ENCODE measurements around the gene MAP3K15.
A peak's percentile ranks its signal among the peaks of the same experiment; 100 is the strongest.
"Not testable (repeated sequence)": the region's sequence is repeated elsewhere in the genome, so short reads cannot be mapped to it uniquely, and the experiment has no call there.

The MAP3K15 gene

DNA sequence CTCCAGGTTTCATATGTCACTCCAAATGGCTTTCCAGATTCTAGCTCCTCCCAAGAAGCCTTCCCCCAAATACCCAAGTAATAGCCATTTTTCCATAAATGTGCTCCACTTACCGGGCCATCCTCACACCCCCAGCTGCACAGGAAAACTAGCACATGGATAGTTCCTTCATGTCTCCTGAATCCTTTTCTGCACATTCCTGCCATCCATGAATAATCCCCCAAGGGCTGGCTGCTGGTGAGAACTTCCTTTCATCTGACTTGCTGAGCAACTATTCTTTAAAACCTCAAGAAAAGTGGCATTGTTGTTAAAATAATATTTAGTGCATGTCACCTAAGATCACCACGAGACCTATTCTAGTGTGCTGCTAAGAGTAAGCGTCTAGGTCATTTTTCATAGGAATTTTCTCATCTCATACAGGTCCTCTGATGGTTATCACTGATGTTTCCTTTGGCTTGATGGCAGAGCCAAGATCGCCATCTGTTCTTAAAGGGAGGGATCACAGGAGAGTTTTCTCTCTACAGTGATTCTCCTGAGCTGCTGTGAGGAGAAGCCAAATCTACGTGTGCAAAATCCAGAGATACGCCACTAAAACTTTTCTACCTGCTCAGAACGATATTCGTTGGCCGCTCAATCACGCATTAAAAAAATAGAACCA is 71.3 kb downstream of the MAP3K15 start:
- DNase-seq: no peak
- intact Hi-C loops (cut with DNase I): no loop called here

DNA sequence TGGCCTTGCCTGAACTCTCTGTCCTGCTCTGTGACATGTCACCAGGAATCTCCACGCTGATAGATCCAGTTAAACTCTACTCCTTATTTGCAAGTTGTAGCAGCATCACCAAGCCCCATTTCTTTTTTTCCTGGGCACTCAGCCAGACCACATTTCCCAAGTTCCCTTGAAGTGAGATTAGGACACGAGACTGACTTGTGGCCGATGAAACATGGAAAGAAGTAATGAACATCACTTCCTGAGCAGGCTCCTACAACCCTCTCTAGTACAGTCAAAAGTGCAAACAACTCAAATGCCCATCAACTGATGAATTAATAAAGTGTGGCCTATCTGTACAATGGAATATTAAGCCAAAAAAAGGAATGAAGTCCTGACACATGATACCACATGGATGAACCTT is 74.6 kb downstream of the MAP3K15 start:
- intact Hi-C loops (cut with DNase I): no loop called here
- DNase-seq: peak in 1 of 10 donors; percentile 52

DNA sequence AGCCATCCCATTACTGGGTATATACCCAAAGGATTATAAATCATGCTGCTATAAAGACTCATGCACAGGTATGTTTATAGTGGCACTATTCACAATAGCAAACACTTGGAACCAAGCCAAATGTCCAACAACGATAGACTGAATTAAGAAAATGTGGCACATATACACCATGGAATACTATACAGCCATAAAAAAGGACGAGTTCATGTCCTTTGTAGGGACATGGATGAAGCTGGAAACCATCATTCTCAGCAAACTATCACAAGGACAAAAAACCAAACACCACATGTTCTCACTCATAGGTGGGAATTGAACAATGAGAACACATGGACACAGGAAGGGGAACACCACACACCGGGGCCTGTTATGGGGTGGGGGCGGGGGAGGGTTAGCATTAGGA is 92.6 kb downstream of the MAP3K15 start:
- DNase-seq; intact Hi-C loops (cut with DNase I): not testable (repeated sequence)

DNA sequence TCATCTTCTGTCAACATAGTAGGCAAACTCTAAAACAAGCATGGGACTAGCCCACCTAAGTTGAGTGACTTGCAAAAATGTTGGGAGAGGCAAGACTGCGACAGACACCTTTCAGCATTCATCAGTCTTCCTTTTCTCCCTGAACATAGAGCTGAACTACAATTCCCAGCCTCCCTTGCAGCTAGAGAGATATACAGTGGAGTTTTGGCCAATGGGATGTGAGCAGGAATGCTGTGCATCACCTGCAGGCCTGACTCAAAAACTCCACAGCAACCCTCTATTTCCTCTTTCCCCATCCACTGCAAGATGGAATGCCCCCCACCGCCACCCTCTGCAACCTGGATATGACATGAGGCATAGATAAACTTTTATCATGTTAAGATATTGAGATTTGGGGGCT is 105.0 kb downstream of the MAP3K15 start:
- no peak for DNase-seq
- intact Hi-C loops (cut with DNase I): no loop called here

DNA sequence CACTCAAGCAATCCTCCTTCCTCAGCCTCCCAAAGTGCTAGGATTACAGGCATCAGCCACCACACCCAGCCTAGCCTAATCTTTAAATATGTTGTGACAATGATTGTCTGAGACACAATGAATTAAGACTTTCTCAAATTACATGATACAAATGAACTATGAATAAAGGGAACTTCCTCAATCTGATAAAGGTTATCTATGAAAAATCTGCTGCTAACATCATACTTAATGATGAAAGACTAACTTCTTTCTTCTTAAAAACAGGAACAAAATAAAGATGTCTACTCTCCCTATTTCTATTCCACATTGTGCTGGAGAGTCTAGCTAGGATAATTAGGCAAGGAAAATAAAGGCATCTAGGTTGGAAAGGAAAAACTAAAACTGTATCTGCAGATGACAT is 111.6 kb downstream of the MAP3K15 start:
- DNase-seq: no peak

DNA sequence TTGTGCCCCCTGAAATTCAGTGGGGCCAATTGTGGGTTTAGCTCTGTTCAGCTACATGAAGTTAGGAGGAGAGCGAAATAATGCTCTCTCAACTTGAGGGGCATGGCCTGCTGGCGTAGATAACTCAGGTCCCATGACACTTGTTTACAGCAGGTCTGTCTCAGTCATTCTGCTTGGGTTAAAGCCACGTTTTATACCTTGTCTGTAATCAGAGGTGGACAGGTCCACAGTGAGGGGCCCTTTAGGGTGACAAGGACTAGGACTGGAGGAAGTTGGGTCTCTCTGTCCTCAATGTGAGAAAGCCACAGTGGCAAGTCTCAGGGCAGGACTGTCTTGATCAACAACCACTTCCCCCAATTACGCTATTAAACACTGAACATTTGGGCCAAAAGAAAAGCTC is 122.6 kb downstream of the MAP3K15 start:
- DNase-seq: no peak
- intact Hi-C loops (cut with DNase I): no loop called here

More for the DNA sequence above, 111.6 kb downstream of the MAP3K15 start:
- intact Hi-C loops (cut with DNase I): no loop called here

DNA sequence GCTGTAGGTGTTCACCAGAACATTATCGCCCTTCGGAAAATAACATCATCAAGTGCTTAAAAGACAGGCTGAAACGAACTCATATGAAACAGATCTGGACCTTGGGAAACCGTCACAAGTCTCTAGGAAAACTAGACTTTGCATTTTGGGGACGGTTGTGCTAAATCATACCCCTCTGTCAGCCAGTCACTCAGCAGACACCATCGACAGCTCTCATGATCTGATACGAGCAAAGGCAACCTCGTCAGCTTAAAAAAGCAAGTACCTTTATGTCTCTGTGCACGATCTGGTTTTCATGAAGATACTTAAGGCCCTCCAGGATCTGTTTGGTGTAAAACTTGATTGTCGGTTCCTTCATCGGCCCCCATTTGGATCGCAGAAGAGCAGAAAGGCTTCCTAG is 123.2 kb downstream of the MAP3K15 start:
- no peak for DNase-seq
- intact Hi-C loops (cut with DNase I): no loop called here

DNA sequence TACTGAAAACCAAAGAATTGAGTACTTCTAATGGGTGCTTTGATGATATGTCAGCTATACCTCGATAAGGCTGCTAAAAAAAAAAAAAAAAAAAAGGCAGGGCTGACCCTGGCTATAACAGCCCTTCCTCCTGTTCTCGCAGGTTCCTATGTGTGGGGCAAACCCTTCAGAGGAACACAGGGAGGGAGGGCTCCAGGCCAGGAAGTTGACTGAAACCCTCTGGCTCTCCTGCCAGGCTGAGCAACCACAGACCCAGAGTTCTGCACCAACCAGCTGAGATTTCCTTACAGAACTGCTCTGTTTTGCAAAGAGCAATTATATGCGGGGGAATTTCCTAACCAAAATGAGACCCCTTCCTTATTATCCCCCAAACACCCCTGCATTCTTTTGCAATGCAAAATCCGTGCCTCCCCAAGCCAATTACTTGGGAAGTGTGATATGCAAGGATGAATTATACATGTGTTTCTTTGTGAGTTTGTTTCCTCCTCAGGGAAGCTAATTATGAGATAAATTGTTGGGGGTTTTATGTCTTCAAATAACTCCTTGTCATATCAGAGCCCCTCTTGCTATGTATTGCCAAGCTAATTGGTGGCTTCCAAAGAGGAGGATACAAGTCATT is 126.0 kb downstream of the MAP3K15 start:
- no peak for DNase-seq
- intact Hi-C loops (cut with DNase I): no loop called here

DNA sequence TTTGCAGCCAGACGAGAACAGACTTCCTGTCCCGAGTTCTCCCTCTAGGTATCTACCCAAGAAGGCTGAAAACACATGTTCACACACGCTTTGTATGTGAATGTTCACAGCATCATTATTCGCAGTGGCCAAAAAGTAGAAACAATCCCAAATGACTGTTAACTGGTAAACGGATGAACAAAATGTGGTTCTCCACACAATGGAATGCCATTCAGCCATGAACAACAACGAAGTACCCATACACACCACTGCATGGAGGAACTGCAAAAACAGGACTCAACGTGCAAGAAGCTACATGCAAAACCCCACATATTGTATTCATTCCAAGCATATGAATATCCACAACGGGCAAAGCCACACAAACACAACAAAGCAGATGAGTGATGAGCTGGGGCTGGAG is 126.6 kb downstream of the MAP3K15 start:
- intact Hi-C loops (cut with DNase I): no loop called here

DNA sequence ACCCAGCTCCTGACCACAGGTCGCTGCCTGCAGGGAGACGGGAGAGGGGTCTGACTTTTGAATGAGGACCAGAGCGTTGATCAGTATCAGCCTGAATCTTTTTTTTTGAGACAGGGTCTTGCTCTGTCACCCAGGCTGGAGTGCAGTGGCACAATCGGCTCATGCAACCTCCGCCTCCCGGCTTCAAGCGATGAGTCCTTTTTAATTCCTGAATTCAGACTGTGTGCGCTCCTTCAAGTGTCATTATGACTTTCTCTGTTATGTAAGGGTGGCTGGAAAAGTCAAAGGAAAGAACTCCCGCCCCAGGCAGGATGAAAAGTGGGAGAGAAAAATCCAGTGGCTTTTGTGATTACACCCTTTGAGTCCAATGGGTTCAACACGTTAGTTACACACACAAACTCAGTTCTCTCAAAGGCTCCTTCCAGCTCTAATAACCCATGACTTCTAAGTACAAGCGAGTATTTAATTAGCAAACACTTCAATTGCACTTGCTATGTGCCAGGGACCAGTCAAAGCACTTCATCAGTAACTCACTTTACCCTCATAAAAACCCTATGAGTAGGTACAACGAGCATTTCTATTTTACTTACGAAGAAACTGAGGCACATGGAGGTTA is 127.1 kb downstream of the MAP3K15 start:
- intact Hi-C loops (cut with DNase I): no loop called here
- no peak for DNase-seq

More for the DNA sequence above, 126.6 kb downstream of the MAP3K15 start:
- no peak for DNase-seq

DNA sequence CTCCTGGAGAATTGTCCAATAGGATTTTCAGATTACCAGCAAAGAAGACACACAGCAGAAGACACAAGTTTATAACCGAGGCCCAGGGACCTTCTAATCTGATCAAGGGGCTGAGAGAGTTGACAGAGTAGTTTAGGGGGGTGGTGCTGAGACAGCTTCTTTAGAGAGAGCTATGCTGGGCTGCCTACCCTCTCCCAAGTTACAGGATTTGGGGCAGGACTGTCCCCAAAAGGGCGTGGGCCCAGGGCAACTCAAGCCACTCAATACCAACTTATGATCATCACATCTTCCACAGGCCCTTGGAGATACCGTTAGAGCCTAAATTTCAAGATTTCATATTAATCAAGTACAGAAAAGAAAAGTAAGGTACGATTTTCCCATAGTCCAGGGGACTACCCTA is 128.6 kb downstream of the MAP3K15 start:
- intact Hi-C loops (cut with DNase I): no loop called here
- DNase-seq: no peak

DNA sequence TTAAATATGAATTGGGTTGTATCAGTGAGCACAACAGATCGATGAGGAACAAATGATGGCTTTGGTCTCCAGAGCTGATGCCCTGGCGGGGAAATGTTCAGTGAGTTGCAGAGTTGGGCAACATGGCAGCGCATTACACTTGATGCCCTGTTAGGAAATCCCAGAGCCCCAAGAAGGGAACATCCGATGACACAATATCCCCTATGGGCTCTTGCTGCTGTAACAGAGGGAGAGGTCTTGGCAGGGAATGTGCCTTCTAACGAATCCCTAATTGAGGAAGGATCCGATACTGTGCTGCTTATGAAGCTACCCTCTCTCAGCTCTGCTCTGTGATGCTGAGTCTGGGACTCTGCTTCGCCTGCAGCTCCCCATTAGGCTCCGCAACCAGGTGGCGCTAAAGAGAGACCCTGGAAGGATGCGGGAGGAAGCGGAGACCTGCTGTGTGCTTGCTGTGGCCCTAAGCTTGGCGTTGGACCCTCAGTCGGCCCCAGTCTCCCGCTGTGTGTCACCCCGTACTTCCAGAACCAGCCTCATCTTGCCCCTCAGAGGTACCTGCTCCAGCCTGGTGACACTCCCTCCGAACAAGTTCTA is 132.7 kb downstream of the MAP3K15 start:
- peak in 6 of 10 donors; percentile 32 to 88 (median 52) for DNase-seq
- intact Hi-C loops (cut with DNase I): no loop called here

DNA sequence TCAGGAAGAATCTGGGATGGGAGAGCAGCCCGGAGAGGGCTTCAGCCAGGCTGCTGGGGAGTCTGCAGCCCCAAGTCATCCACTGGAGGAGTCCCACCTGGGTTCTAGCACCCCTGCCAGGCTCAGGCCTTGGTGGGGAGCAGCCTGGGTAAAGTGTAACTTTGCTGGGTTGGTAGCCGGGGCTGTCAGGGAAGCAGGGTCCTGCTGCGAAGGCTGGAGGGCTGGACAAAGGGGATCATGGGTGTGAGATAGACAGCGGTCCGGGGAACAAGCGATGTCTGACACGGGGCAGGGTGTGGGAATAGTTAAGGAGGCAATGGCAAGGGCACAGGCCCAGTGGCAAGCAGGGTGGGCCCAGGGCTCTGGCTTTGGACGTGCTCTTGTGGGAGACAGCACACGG is 134.0 kb downstream of the MAP3K15 start:
- intact Hi-C loops (cut with DNase I): no loop called here
- no peak for DNase-seq

DNA sequence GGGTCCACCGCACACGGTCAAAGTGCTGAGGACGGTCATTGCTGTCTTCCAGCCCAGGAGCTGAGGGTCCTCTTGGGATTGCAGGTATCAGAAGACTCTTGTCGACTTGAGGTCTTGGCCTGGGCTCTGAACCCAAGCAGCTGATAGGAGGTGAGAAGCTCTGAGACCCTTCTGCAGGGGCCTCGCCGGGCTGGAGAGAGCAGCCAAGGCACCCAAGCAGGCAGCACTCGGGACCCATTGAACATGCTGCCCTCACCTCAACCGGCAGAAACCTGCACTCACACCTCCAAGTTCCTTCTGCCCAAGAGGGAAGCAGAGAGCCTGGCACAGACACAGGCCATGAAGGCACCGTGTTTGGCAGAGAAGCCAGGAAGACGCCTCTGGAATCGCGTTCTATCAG is 137.5 kb downstream of the MAP3K15 start:
- intact Hi-C loops (cut with DNase I): loop anchor here (10.0 kb wide), 1 partner anchor 157 kb away; no protein-coding TSS in a partner anchor
- DNase-seq: peak in 1 of 10 donors; percentile 43

DNA sequence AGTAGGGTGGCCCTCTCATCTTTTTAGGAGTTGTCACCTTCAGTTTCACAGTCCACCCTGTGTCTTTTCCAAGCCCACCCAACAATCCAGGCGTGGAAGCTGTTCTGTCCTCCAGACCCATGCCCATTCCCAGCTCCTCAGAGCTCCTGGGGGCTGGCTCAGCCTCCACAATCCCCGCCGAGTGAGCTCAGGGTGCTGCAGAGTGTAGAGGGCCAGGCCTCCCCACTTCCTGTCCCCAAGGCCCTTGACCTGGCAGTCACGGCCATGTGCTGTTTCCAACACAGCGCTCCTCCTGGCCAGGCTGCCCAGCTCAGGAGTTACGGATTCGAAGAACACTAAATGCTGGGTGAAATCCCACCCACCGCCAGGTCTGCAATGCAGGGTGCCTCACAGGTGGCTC is 139.8 kb downstream of the MAP3K15 start:
- DNase-seq: peak in 1 of 10 donors; percentile 67
- intact Hi-C loops (cut with DNase I): loop anchor here (10.0 kb wide), 1 partner anchor 159 kb away; no protein-coding TSS in a partner anchor

DNA sequence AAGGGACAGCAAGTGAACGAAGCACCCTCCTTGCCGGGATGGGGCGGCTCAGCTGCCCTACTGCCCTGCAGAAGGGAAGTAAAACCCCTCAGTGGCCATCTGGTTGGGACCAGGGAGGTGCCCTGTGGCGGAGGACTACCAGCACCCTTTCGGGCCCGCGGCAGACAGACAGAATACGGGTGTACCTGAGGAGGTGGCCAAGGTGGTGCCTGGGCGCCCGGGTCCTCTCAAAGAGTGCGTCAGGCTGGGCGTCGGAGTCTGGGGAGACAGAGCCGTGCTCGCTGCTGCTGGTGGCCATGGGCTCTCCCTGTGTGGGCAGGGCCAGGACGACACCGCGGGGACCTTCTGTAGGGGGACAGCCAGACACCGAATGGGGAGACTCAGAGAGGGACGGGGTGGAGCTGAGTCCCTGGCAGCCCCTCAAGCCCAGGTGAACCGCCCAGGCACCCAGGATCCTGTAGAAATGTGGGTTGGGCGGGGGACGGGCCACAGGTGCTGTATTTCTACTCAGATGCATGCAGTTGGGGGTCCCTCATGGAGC is 141.9 kb downstream of the MAP3K15 start:
- intact Hi-C loops (cut with DNase I): loop anchor here (2.0 to 10.0 kb wide), 2 partner anchors 161 to 515 kb away; no protein-coding TSS in a partner anchor
- peak in 2 of 10 donors; percentile 68 to 74 for DNase-seq

DNA sequence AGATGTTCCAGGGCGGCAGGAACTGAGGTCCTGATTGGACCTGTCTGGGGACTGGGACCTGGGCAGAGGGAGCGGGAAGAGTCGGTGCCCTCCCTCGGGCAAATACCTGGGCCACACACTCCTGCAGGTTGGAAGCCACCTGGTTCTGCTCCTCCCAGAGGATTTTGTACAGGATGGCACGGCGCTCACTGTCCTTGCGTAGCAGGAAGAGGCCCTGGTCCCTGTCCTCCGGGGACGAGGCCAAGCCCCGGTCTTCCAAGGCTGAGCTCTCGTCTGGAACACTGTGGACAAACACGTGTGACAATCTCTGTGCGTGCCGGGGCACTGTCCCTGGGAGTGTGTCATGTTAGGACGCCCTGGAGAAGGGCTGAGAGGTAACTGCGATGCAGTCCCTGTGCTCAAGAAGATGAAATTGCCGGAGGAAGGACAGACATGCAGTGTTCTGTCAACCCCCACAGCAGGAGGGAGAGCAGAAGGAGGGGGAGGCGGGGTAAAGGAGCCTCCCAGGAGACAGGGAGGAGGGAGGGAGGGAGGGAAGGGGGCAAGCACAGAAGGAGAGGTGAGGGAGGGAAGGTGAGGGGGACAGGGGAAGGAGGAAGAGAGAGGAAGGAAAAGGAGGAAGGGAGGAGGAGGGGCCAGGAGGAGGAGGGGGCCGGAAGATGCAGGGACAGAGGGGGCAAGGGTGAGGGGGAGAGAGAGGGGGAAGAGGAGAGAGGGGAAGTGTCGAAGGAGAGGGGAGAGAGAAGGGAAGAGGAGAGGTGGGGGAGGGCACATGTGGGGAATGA is 142.6 kb downstream of the MAP3K15 start:
- intact Hi-C loops (cut with DNase I): loop anchor here (2.0 to 10.0 kb wide), 2 partner anchors 162 to 516 kb away; no protein-coding TSS in a partner anchor
- peak in 4 of 10 donors; percentile 5 to 80 (median 12) for DNase-seq

DNA sequence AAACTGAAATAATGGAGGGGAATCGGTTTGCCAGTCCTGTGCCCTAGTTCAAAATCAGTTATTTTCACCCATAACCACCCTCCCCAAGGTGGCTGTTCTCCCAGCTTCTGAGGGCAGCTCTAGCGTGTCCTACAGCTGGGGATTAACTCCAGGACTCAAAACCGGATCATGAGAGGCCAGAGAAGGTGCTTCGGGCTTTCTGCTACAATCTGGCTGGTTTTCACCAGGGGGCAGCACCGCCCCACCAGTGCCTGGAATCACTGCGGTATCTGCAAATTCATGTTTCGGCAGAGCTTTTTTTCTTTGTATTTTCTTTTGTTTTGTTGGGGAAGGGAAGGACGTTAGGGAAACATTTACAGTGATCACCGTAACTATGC is 143.2 kb downstream of the MAP3K15 start:
- intact Hi-C loops (cut with DNase I): loop anchor here (2.0 to 10.0 kb wide), 2 partner anchors 163 to 517 kb away; no protein-coding TSS in a partner anchor
- DNase-seq: peak in 9 of 10 donors; percentile 31 to 95 (median 58)

DNA sequence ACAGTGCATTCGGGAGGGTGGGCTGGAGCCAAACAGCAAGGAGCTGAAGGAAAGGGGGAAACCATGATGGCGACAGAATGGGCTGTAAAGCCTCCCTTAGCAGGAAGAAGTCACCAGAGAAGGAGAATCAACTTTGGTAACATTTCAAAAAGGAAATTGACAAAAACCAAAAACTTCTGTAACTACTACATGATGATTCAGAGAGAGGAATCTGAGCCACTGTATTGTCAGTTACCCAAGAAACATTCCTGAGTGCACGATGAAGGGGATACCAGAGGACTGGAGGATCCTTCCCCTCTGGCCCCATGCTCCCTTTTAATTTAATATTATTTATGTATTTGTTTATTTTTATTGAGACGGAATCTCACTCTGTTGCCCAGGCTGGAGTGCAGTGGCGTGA is 145.2 kb downstream of the MAP3K15 start:
- intact Hi-C loops (cut with DNase I): loop anchor here (10.0 kb wide), 1 partner anchor 165 kb away; no protein-coding TSS in a partner anchor

DNA sequence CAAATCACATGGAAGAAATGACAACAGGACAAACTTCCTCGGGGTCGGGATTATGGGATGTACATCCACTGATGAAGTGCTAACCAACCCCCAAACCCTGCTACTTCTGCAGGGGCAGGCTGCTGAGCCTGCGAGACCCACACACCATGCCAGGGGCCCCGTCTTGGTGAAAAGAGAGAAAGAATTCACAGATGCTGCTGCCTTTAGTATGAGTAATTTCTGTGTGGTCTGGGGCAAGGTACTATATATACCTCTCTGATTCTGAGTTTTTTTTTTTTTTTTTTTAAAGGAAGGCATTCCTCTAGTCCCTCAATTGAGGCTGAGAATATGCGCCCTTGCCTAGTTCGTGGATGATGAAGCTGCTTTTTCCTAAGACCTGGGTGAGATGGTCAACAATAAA is 146.7 kb downstream of the MAP3K15 start:
- no peak for DNase-seq
- intact Hi-C loops (cut with DNase I): no loop called here

More for the DNA sequence above, 145.2 kb downstream of the MAP3K15 start:
- no peak for DNase-seq
